Hepatic stellate cell (primary cell): Measurements from ENCODE around the gene PLXNC1.

Source experiments
- DNase-seq: peaks from one replicate; pipeline ENCODE4 v3.0.0; 2011; ENCODE audit warnings: low spot score

The PLXNC1 gene

GRCh38 chr12:94239332-94239993 is 91.1 kb downstream of the PLXNC1 start:
- DNase-seq = no peak

- no peak for DNase-seq
These were observed 91.8 kb downstream of the PLXNC1 start for GRCh38 chr12:94240171-94240570.

- no peak for DNase-seq
These were observed 94.5 kb downstream of the PLXNC1 start for GRCh38 chr12:94242901-94243300.

- DNase-seq = no peak
These were observed 96.1 kb downstream of the PLXNC1 start for GRCh38 chr12:94244165-94245133.

- no peak for DNase-seq
These were observed 97.4 kb downstream of the PLXNC1 start for GRCh38 chr12:94245631-94246383.

GRCh38 chr12:94247246-94247645 is 98.9 kb downstream of the PLXNC1 start:
- DNase-seq = no peak

GRCh38 chr12:94248582-94248981 is 100.2 kb downstream of the PLXNC1 start:
- no peak for DNase-seq

- no peak for DNase-seq
These were observed 101.8 kb downstream of the PLXNC1 start for GRCh38 chr12:94250130-94250529.

GRCh38 chr12:94254270-94254669 is 105.9 kb downstream of the PLXNC1 start:
- DNase-seq = no peak

GRCh38 chr12:94255006-94255405 is 106.6 kb downstream of the PLXNC1 start:
- DNase-seq = no peak

GRCh38 chr12:94255428-94255827 is 107.1 kb downstream of the PLXNC1 start:
- DNase-seq = no peak

- no peak for DNase-seq
These were observed 110.2 kb downstream of the PLXNC1 start for GRCh38 chr12:94258593-94258992.

- no peak for DNase-seq
These were observed 111.6 kb downstream of the PLXNC1 start for GRCh38 chr12:94260017-94260416.

- no peak for DNase-seq
These were observed 112.3 kb downstream of the PLXNC1 start for GRCh38 chr12:94260717-94261116.

- no peak for DNase-seq
These were observed 112.7 kb downstream of the PLXNC1 start for GRCh38 chr12:94261119-94261518.

GRCh38 chr12:94261786-94262185 is 113.4 kb downstream of the PLXNC1 start:
- DNase-seq = no peak

- peak; percentile 91 for DNase-seq
These were observed 114.0 kb downstream of the PLXNC1 start for GRCh38 chr12:94262228-94263010.

- DNase-seq = no peak
These were observed 114.8 kb downstream of the PLXNC1 start for GRCh38 chr12:94263011-94263811.

- DNase-seq = no peak
These were observed 115.7 kb downstream of the PLXNC1 start for GRCh38 chr12:94263905-94264561.

- DNase-seq = no peak
These were observed 116.5 kb downstream of the PLXNC1 start for GRCh38 chr12:94264736-94265485.
